OCI-LY1 (cell line): Measurements from ENCODE around the gene AQP1.

Source experiments
- H2AFZ ChIP-seq: fragments of 200-600 bp; sonication (generic), shearing (Covaris generic); 2 replicates; pipeline ENCODE4 v1.6.0; 2014; ENCODE audit warnings: antibody characterized with exemption, mild to moderate bottlenecking, low read length
- H3F3A ChIP-seq: fragments of 200-600 bp; sonication (generic), shearing (Covaris generic); 2 replicates; pipeline ENCODE4 v1.6.0; 2014; ENCODE audit warnings: mild to moderate bottlenecking, antibody characterized with exemption, low read length, moderate library complexity; ENCODE audit not compliant: insufficient read depth
- H3K27ac ChIP-seq: fragments of 200-600 bp; sonication (generic); 2 replicates; pipeline ENCODE4 v1.5.1; 2014; ENCODE audit warnings: low read length, mixed run types, mild to moderate bottlenecking, low read depth; ENCODE audit not compliant: poor library complexity, severe bottlenecking
- H3K27me3 ChIP-seq: fragments of 200-600 bp; sonication (generic); 2 replicates; pipeline ENCODE4 v1.6.0; 2014; ENCODE audit warnings: antibody characterized with exemption, mild to moderate bottlenecking, low read length, moderate library complexity; ENCODE audit not compliant: insufficient read depth
- H3K36me3 ChIP-seq: fragments of 200-600 bp; sonication (generic); 2 replicates; pipeline ENCODE4 v1.6.1; 2014; ENCODE audit warnings: mild to moderate bottlenecking, antibody characterized with exemption, low read length, moderate library complexity, mixed read lengths; ENCODE audit not compliant: insufficient read depth
- H3K4me1 ChIP-seq: fragments of 200-600 bp; sonication (generic); 2 replicates; pipeline ENCODE4 v1.5.1; 2014; ENCODE audit warnings: mild to moderate bottlenecking, low read length, moderate library complexity; ENCODE audit not compliant: insufficient read depth, severe bottlenecking
- H3K4me2 ChIP-seq: fragments of 200-600 bp; sonication (generic), shearing (Covaris generic); 2 replicates; pipeline ENCODE4 v1.6.1; 2014; ENCODE audit warnings: low read length
- H3K4me3 ChIP-seq: fragments of 200-600 bp; sonication (generic); 2 replicates; pipeline ENCODE4 v1.5.1; 2014; ENCODE audit warnings: low read length, low read depth, mild to moderate bottlenecking, mixed read lengths; ENCODE audit not compliant: poor library complexity, severe bottlenecking
- H3K79me2 ChIP-seq: fragments of 200-600 bp; shearing (Covaris generic); 2 replicates; pipeline ENCODE4 v1.6.1; 2016; ENCODE audit warnings: mixed run types, low read length, mixed read lengths; ENCODE audit not compliant: insufficient read depth
- H3K9ac ChIP-seq: fragments of 200-600 bp; sonication (generic), shearing (Covaris generic); 2 replicates; pipeline ENCODE4 v1.6.1; 2014; ENCODE audit warnings: mild to moderate bottlenecking, low read length, mixed read lengths
- H3K9me2 ChIP-seq: fragments of 200-600 bp; sonication (generic), shearing (Covaris generic); 2 replicates; pipeline ENCODE4 v1.6.1; 2014; ENCODE audit warnings: low read depth, mild to moderate bottlenecking, low read length, mixed read lengths
- H3K9me3 ChIP-seq: fragments of 200-600 bp; shearing (Covaris generic); 2 replicates; pipeline ENCODE4 v1.6.1; 2014; ENCODE audit warnings: low read length, mixed read lengths
- H4K20me1 ChIP-seq: fragments of 200-600 bp; sonication (generic), shearing (Covaris generic); 2 replicates; pipeline ENCODE4 v1.6.0; 2016; ENCODE audit warnings: mild to moderate bottlenecking, low read length; ENCODE audit not compliant: insufficient read depth
- CTCF ChIP-seq: fragments of 200-600 bp; sonication (generic), shearing (Covaris generic); IDR thresholded peaks from 2 replicates; pipeline ENCODE4 v1.5.1; 2017; ENCODE audit warnings: mild to moderate bottlenecking, antibody characterized with exemption, low read length, moderate library complexity, mixed read lengths
- EZH2 ChIP-seq: fragments of 200-600 bp; sonication (generic), shearing (Covaris generic); IDR thresholded peaks from 2 replicates; pipeline ENCODE4 v1.8.0; 2017; ENCODE audit warnings: borderline replicate concordance, mixed run types, mild to moderate bottlenecking, antibody characterized with exemption, low read length, moderate library complexity, mixed read lengths

The AQP1 gene

GRCh38 chr7:30924624-30925023 is 13.0 kb downstream of the AQP1 start:
- H2AFZ ChIP-seq = no peak overlapping the region
- H3F3A ChIP-seq = no peaks in the 10 kb centered on the region
- H3K9me3 ChIP-seq = no peaks in the 10 kb centered on the region
- no peaks in the 10 kb centered on the region for H3K4me1 ChIP-seq
- H3K36me3 ChIP-seq = no peaks in the 10 kb centered on the region
- no peak overlapping the region for H3K27ac ChIP-seq
- H3K9ac ChIP-seq = no peak overlapping the region
- H3K27me3 ChIP-seq = peaks cover 13% of the 10 kb centered on the region; the same call in 1 of the 2 replicates
- H3K4me3 ChIP-seq = no peak overlapping the region
- no peaks in the 10 kb centered on the region for H4K20me1 ChIP-seq
- no peaks in the 10 kb centered on the region for H3K9me2 ChIP-seq
- no peaks in the 10 kb centered on the region for H3K79me2 ChIP-seq
- H3K4me2 ChIP-seq = no peak overlapping the region
- TF ChIP-seq CTCF = no peak
- no peak for TF ChIP-seq EZH2

DNA sequence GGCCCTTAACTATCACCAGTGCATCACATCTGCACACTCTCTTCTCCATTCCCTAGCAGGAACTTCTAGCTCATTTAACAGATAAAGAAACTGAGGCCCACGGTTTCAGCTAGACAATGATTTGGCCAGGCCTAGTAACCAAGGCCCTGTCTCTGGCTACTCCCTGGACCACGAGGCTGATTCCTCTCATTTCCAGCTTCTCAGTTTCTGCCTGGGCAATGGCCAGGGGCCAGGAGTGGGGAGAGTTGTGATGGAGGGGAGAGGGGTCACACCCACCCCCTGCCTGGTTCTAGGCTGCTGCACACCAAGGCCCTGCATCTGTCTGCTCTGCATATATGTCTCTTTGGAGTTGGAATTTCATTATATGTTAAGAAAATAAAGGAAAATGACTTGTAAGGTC is 13.5 kb downstream of the AQP1 start:
- no peak overlapping the region for H3K9ac ChIP-seq
- H3K36me3 ChIP-seq = no peaks in the 10 kb centered on the region
- no peaks in the 10 kb centered on the region for H3K9me2 ChIP-seq
- no peaks in the 10 kb centered on the region for H3K9me3 ChIP-seq
- H3K79me2 ChIP-seq = no peaks in the 10 kb centered on the region
- H3K4me2 ChIP-seq = no peak overlapping the region
- H3F3A ChIP-seq = no peaks in the 10 kb centered on the region
- H4K20me1 ChIP-seq = no peaks in the 10 kb centered on the region
- no peak overlapping the region for H3K27ac ChIP-seq
- H3K27me3 ChIP-seq = peaks cover 13% of the 10 kb centered on the region; the same call in 1 of the 2 replicates
- TF ChIP-seq EZH2 (no peak), CTCF (no peak)
- no peak overlapping the region for H2AFZ ChIP-seq
- H3K4me1 ChIP-seq = no peaks in the 10 kb centered on the region
- H3K4me3 ChIP-seq = no peak overlapping the region

DNA sequence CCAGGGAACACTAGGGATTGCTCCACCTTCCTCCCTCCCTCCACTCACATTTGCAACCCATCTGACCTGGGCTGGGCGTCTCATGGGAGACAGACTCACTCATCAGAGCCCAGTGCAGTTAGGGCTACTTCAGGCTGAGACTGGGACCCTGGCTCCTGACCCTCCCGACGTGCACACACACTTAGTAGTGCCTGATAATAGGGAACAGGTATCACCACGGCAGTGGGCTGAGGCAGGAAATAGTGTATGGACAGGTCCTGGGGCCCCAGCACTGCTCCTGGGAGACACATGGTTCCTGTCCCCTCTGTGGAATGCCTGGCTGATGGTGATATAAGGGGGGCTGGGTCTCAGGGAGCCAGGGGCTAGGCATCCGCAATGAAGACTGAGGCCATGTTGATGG is 14.3 kb downstream of the AQP1 start:
- H3K9ac ChIP-seq = no peak overlapping the region

More for the DNA sequence above, 14.3 kb downstream of the AQP1 start:
- H3K4me3 ChIP-seq = no peak overlapping the region
- H3K9me3 ChIP-seq = no peaks in the 10 kb centered on the region
- H3K4me1 ChIP-seq = no peaks in the 10 kb centered on the region
- no peak overlapping the region for H3K27ac ChIP-seq
- H3K27me3 ChIP-seq = peaks cover 13% of the 10 kb centered on the region; the same call in 1 of the 2 replicates
- H3K4me2 ChIP-seq = no peak overlapping the region
- H2AFZ ChIP-seq = no peak overlapping the region
- H3K36me3 ChIP-seq = no peaks in the 10 kb centered on the region
- H4K20me1 ChIP-seq = no peaks in the 10 kb centered on the region
- H3F3A ChIP-seq = no peaks in the 10 kb centered on the region
- H3K79me2 ChIP-seq = no peaks in the 10 kb centered on the region
- no peaks in the 10 kb centered on the region for H3K9me2 ChIP-seq
- TF ChIP-seq CTCF (no peak), EZH2 (no peak)
